Astrocyte of the hippocampus (primary cell): Measurements from ENCODE around the gene SOX30.

Source experiments
- DNase-seq: peaks from one replicate; pipeline ENCODE4 v3.0.0; 2011; ENCODE audit warnings: low read depth, low spot score

The SOX30 gene

GRCh38 chr5:157659868-157660660 is 7.8 kb upstream of the SOX30 start:
- DNase-seq: no peak

DNA sequence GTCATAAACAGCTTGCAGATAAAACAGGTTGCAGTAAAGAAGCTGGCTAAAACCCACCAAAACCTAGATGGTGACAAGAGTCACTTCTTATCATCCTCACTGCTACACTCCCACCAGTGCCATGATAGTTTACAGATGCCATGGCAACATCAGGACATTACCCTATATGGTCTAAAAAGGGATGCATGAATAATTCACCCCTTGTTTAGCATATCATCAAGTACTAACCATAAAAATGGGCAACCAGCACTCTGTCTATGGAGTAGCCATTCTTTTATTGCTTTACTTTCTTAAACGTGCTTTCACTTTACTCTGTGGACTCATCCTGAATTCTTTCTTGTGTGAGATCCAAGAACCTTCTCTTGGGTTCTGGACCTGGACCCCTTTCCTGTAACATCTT is 6.7 kb upstream of the SOX30 start:
- DNase-seq: no peak

- no peak for DNase-seq
These were observed 5.3 kb upstream of the SOX30 start for GRCh38 chr5:157657516-157657915.

GRCh38 chr5:157651623-157652376 is 438 bp downstream of the SOX30 start:
- peak; percentile 54 for DNase-seq

DNA sequence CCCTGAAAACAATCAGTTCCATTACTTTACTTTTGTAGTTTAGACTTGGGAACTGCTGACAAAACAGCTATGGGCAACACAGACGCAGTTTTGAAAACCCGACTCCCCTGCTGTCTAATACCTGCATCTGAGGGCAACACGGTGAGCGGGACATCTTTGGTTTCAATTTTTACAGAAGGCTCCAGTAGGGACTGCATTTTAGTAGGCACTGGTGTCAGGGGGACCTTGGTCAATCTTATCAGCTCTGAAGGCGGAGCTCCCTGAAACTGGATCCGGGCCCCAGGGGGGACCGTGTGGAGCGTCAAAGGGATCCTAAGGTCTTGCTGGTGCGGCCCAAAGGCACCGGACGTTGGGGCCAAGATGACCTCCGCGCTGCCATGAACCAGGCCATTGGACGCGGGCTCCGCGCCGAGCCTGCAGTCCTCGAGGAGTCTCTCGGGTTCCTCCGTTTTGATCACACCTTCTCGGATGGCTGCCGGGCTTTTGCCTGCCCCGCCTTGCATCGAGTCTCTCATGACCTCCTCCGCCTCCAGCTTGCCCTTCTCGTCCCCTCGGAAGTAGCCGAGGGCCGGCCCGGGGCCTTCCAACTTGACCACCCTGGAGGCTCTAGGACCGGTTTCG is 1.1 kb downstream of the SOX30 start:
- no peak for DNase-seq

GRCh38 chr5:157649101-157649500 is 3.1 kb downstream of the SOX30 start:
- DNase-seq: no peak

- DNase-seq: peak; percentile 57
These were observed 3.8 kb downstream of the SOX30 start for GRCh38 chr5:157648275-157648990.

DNA sequence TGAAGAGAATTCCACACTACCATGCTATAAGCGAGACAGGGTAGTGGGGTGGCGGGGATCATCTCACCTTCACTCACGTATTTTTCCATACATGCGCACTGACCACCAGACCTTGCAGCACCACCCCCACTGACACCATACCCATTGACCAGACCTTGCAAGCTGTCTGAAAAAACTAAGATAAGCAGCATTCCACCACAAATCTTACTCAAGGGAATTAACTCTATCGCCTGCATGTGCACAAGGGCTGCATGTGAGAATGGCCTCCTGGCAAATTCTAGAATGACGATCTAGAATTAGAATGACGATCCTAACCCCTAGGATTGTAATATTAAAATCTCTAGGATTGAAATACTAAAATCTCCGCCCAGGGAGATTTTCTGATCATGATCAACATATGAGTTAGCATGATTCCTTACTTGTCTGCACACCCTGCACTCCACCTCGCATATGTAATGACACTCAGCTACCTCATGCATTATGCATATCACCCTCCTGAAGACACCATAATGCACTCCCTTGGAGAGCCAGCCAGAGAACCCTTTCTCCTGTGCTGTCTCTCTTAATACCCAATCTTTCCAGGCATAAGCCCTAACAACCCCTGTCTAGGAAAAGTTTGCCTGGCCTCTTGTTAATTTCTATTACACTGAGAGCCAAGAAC is 11.7 kb downstream of the SOX30 start:
- DNase-seq: no peak

DNA sequence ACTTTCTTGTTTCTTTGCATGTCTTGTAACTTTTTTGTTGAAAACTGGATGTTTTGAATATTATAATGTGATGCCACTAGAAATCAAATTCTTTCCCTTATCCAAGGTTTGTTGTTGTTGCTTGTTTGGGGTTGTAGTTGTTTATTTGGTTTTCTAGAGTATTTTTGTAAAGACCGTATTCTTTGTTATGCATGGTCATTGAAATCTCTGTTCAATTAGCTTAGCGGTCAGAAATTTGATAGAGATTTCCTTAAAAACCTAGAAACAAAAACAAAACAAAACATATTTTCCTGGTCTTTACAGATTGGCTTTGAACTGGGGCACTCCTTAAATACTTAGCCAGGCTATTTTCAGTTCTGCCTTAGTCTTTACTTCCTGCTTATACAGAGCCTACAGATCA is 21.9 kb downstream of the SOX30 start:
- DNase-seq: no peak

- DNase-seq: no peak
These were observed 25.4 kb downstream of the SOX30 start for GRCh38 chr5:157626831-157627230.

- no peak for DNase-seq
These were observed 28.1 kb downstream of the SOX30 start for GRCh38 chr5:157624144-157624543.

DNA sequence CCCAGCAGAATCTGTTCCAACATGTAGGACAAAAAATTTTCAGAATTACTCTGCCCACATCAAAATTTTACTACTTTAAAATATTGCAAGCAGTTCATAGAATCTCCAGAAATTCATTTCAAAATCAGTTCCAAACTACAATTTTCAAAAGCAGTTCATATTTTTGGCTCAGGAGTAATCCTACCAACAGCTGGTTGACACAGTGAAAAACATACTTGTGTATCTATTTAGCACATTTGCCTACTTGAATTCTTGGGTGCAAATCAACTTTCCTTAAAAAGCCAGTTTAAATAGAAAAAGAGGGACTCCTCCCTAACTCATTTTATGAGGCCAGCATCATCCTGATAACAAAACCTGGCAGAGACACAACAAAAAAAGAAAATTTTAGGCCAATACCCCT is 31.5 kb downstream of the SOX30 start:
- no peak for DNase-seq

GRCh38 chr5:157618191-157618765 is 34.0 kb downstream of the SOX30 start:
- DNase-seq: no peak

DNA sequence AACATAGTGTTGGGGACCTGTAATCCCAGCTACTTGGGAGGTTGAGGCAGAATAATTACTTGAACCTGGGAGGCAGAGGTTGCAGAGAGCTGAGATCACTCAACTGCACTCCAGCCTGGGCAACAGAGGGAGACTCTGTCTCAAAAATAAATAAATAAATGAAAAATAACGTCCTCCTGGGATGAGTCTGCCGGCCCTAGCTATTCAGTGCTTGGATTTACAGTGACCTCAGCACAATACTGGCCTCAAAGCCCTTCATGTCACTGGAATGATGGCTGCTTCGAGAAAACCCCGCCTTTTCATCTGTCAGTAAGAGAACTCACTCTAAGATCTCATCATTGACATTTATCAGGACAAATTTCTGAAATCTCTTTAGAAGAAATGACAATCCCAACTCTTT is 35.5 kb downstream of the SOX30 start:
- DNase-seq: no peak

- no peak for DNase-seq
These were observed 38.6 kb downstream of the SOX30 start for GRCh38 chr5:157613385-157614245.

- DNase-seq: no peak
These were observed 39.7 kb downstream of the SOX30 start for GRCh38 chr5:157612581-157612980.

DNA sequence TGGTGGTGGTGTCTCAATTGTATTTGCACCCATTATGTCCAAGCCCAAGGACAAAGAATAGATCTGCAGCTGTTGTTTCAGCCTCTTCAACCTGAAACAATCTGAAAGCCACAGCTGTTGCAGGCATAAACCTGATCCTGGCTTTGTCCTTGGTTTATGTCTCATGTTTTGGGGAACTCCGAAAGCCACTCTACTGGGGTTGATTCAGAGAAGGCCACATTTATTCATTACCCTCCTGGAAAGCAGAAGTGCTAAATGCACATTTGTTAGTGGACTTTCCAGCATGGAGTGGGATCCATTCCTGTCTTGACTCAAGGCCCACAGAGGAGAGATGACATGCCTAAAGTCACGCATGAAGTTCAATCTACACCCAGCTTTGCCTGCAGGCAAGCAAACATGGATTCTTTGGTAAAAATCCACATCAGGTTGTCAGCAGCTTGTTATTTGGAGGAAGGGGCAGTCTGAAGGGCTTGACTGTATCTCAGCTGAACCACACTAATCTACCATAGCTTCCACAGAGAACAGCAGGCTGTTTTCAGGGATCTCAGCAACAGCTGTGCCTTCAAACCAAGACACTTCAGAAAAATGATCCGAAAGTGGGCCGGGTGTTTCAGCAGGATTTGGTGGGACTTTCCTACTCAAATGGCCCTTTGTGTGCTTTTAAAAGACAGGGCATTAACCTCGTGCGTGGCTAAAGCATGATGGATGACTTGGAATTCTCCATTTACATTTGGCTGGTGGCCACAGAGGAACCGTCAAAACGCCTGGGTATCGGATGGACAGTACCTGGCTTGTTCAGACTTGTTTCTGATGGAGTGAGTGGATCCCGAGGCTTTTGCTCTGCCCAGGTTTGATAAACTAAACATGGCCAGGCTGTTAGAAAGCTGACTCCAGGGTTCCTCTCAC is 40.4 kb downstream of the SOX30 start:
- peak; percentile 32 for DNase-seq

GRCh38 chr5:157610990-157611389 is 41.2 kb downstream of the SOX30 start:
- no peak for DNase-seq

GRCh38 chr5:157608972-157609565 is 43.2 kb downstream of the SOX30 start:
- no peak for DNase-seq
